SKM-1 treated with dmso at 0.1 percent for 144 hours (cell line): Measurements from ENCODE around the gene LY86.

ENCODE experiments used
- DNase-seq: peaks from one replicate; lab custom pipeline; 2025; ENCODE audit not compliant: unreplicated experiment; lab: John Stamatoyannopoulos, UW

LY86 gene

DNA sequence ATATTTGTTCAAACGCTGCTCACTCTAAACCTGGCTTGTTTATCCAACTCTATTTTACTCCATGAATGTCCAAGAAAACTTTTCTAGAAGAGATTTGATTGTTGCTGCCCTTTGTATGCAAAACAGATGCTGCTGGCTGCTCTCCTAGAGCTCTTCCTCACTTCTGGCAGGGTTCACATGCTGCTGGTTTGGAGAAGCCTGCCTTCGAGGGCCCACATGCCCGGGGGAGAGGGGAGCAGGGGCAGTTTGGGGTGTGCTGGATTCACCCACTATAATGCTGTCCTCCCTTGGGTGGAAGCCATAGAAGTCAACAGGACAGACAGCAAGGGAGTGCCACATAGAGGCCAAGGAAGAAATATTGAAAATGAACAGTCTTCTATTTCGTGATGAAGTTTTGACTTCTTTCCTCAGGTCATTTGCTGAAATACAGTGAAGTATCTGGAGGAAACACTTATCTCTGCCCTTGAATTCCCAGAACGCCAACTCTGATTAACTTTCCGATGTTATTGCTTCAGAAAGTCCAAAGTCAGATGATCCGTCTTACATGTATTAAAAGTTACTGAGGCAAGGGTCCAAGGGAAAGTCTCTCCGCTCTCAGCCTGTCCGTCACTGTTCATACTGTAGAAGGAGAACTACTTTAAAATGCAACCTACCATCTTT is 32.4 kb downstream of the LY86 start:
- no peak for DNase-seq

DNA sequence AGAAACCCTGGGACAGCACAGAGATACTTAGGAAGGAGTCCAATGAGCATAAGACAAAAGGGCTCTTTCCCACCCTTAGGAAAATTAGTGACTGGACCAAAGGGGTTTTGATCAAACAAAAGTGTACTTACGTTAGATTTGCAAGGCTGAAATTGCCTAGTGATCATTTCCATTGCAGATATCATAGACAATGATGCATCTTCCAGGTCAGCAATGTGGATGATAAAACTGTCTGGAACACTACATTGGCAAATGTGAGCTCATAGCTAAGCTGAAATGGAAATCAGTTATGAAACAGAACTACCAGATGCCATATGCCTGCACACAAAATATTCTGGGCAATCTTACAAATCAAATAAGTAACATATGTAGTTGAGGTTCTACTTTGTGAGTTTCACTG is 34.0 kb downstream of the LY86 start:
- DNase-seq: no peak

DNA sequence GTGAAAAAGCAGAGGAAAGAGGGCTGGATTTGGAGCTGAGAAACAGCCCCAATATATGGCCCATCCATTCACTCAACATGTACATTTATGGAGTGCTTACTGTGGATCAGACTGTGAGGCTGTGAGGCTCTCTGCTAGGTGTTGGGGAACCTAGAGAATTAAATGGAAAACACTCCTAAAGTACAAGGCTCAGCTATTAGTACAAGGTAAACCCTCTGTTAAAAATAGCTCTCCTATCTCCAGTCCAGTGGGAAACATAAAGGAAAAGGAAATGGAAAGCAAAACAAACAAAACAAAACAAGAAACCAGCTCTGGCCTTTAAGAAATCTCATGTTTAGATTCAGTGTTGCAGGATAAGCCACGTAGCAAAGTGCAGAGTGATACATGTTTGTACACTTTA is 35.0 kb downstream of the LY86 start:
- DNase-seq: no peak

DNA sequence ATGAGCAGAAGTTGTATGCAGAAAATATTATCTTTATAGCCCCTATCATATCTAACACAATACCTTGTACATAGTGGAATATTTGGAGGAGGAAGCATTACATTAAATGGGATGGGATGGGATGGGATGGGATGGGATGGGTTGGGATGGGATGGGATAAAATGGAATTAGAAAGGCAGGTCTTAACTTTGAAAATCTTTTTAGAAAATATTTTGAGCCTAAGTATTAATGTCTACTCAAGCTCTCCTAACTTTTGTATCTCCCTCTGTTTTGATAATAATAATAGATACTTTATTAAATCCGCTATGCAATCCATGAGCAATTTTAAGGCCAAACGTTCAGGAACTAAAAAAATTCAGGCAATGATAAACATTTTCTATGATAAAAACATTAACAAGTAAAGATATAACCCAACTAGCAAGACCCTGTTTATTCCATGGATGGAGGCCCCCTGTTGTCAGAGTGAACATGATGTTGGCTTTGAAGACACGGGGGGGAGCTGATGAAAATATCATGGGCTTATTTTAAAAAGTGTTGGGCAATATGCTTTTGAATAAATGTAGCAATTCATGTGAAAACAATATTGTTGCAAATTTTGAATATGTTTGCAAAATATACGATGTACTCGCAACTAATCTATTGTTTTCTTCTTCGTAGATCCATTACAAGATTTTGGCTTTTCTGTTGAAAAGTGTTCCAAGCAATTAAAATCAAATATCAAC is 35.9 kb downstream of the LY86 start:
- DNase-seq: no peak

DNA sequence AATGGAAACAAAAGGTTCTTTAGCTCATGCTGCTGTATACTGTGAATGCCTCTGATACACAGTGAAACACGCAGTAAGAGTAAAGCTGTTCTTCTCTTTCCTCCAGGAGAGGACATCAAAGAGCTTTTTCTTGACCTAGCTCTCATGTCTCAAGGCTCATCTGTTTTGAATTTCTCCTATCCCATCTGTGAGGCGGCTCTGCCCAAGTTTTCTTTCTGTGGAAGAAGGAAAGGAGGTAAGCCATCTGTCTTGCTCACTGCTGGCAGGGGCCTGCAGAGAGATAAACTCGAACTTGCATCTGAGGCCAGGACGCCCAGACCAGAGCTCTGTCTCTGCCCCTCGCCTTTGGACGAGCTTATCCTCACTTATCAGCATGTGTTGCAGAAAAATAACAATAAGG is 37.7 kb downstream of the LY86 start:
- no peak for DNase-seq

DNA sequence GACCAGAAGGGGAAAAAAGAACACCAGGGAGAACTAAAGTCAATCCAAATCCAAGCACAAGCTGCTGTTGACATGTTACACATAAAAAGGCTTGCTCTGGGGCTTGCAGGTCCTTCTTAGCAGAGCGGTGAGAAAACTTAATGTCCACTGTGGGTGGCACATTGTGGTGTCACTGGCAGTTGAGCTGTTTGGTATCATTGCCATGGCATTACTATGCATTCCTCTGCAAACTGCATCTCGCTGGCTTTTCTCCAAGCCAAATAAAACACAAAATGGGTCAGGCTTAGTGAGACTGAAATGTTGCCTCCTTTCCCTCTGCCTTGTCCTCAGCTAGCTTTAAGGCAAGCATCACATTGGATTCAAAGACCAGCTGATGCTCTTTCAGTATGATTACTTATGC is 40.9 kb downstream of the LY86 start:
- DNase-seq: no peak

DNA sequence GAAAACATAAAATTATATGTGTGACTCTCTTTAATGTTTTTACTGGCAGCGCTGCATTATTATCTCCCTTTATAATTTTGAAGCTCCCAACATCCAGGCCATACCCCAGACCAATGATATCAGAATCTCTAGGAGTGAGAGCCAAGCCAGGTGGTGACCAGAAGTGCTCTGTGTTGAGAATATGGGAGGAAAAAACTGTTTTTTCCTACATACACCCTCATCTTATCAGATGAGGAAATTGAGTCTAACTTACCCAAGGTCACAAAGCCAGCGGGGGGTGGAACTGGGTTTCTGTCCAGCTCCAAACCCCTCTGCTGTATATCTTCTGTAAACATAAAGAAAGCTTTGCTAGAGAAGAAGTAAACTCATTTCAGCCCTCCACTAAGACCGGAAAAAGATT is 42.5 kb downstream of the LY86 start:
- no peak for DNase-seq

DNA sequence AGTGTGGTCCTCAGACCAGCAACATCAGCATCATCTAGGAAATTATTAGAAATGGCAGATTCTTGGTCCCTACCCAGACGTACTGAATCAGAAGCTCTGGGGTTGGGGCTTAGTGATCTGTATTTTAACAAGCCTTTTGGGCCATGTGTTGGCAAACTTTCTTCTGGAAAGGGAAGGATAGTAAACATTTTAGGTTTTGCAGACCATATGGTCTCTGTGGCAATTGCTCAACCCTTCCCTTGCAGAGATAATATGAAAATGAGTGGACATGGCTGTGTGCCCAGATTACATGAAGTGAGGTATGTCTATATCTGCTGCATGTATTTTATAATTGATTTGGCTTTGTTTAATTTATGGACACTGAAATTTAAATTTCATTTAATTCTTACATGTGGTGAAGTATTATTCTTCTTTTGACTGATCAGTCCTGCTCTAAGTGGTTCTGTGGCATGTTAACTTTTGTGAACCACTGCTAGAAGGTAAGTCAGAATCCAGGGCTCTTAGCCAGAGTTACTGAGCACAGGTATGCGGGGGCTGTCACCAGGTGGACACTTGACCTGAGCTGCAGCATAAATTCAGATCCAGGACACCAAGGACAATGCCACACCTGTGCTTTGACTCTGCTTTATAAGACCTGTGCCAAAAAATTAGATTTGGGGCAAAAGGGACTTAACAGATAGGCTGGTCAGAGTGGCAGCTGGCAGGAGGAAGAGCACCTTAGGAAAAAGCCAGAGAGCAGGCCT is 43.2 kb downstream of the LY86 start:
- DNase-seq: no peak

DNA sequence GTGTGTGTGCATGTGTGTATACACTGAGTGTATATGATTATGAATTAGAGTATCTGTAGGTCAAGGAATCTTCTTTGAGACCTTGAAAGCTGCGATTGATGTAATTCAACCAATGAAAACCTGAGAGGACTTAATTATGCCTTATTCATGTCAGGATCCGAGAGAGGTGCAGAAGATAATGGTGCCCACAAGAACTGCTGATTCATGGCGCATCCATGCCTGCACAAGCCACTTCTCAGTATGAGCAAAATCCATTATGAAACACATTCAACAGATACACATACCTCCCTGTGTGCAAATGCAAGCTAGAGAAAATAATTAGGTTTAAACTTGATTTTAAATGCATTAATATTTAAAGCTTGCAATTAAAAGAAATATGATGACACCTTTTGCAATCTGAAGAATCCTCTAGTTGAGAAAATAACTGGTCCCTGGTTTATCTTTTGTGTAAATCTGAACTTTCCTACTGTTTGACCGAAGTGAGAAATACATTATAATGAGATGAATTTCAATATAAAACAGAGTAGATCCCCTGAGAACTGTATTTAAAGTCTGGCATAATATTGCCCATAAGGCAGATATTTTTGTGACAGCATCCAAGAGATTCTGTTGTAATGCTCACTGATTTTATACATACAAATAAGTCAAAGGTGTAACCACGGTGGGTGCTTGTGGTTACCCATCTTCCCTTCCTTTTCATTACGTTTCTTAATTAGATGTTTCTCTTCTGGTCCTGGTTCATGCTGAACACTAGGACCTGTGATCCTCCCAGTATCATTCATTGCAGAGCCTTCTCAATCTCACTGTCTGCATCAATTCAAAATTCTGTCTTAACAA is 45.6 kb downstream of the LY86 start:
- no peak for DNase-seq

DNA sequence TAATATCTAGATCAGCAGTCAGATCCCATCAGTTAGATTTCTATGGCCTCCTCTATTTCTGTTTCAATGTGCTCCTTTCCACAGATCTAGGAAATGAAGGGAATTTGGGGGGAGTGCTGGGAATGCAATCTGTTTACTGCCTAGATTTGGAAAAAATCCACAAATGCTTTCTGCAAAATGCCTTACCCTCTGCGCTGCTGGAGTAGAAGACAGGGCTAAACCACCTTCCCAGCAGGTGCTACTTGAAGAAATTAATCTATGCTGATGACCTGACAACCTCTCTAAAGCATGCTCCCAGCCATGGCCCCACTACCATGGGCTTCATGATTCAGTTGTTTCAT is 46.2 kb downstream of the LY86 start:
- DNase-seq: no peak

DNA sequence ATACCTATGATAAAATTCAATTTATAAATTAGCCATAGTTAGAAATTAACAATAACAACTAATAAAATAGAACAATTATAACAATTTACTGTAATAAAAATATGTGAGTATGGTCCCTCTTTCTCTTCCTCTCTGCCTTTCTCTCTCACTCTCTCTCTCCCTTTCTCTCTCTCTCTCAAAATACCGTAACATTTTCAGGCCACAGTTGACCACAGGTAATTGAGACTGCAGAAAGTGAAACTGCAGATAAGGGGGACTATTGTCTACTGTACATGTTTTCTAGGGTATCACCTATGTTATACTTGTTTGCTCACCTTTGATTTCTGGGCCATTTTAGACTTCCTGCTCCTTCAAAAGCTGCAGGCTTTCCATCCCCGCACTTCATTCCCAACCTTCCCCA is 46.8 kb downstream of the LY86 start:
- no peak for DNase-seq

DNA sequence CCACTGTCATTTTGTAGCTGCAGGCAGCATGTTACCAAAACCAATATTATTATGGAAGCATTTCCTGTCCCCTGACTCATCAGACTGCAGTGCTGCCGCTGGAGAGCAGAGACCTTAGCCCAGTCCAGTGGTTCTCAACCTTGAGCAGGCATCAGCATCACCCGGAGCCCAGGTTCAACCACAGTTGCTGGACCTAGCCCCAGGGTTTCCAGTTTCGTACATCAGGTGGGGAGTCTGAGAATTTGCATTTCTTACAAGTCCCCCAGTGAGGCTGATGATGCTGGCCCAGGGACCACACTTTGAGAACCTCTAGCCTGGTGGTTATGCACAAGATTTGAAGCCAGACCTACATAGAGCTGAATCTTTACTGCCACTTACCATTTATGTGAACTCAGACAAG is 47.3 kb downstream of the LY86 start:
- no peak for DNase-seq

DNA sequence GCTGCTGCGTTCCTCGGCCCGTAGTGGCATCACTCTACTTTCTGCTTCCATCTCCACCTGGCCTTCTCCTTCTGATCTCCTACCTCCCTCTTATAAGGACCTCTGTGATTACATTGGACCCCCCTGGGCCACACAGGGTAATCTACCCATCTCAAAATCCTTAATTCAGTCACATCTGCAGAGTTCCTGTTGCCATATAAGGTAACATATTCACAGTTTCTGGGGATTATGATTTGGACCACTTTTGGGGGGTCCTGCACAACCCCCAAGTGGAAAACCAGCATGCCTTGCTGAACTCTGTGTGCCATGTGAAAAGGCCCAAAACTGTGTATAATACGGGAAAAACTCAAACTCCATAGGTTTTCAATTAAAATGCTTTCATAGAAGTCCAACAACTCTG is 51.1 kb downstream of the LY86 start:
- DNase-seq: no peak

DNA sequence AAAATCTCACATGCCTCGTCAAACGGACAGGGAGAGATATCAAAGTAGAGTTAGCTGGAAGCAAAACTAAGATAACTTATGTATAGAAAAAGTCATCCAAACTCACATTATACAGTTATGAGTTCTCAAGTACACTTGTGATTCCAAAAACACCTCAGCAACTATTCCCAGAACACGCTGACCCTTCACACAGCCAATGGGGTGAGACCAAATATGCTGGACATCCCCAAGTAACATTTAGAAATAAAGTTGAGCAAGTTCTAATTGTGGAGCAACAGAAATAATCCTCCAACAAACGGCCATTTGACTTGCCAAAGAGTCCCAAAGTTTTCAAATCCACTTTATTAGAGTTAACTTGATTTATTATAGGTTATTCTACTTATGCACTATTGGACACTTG is 52.4 kb downstream of the LY86 start:
- no peak for DNase-seq

DNA sequence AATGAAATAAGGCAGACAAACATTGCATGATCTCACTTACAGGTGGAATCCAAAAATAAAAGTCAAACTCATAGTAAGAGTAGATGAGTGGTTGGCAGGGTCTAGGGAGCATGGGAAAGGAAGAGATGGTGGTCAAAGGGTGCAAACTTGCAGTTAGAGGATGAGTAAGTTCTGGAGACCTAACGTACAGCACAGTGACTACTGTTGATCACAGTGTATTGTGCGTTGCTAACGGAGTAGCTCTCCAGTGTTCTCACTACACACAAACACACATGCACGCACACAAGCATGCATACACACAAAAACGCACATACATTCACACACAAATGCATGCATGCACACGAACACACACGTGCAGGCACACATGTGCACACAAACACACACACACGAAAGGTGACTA is 54.9 kb downstream of the LY86 start:
- DNase-seq: no peak

DNA sequence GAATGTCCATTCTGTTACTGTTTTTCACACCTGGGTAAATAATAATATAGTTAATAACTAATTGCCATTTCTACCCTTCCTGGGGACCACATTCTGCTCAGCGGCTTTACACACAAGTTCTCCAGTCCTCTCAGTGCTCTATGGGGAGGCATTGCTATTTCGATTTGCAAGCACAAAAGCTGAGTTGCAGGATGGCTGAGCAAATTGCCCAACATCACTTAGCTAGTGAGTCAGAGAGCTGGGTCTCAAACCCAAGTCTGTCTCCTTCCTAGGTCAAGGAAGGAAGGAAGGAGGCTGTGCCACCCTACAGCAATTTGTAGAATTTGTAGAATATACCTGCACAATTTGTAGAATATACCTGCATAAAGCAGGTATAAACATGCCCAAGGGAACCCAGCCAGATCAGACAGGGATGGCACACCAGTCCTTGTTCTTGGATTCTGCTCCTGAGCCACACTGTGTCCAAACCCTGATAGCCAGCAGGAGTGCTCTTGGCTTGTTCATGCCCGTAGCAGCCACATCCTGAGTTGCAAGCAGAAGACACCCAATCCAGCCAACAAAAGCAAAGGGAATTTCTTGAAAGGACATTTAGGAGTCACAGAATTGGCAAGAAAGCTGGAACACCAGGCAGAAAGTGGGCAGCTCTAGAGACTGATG is 56.9 kb downstream of the LY86 start:
- no peak for DNase-seq

DNA sequence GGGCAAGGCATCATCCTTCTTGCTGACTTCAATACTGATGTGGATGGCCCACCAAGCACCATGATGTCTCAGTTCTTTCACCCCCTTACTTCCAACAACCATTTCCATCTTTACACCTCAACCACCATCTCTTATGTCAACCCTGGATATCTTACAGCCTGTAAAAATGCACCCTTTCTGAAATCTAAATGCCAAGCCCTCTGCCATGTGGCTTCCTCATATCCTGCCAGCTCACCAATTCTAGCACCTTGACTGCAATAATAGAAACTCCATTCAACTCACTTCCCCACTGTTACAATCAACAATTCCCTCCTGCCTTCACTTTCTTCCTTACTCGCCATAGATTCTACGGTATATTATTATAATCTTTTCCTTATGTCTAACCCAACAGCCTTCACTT is 57.9 kb downstream of the LY86 start:
- DNase-seq: no peak

DNA sequence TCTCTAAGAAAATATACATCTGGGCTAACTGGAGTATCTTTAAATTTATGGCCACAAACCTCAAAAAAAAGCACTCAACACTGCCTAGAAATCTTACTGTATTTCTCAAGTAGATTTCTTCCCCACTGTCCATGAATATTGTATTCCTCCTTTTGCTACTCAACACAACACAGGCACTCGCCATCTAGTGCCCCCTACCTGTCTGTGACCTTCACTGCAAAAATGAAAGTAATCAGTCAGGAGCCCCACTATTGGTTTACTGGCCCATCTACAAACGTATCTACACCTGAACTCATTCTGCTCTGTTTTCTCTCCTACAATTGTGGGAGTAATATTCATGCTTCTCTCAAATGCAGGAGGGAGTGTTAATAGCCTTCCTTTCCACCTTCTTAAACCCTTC is 58.3 kb downstream of the LY86 start:
- no peak for DNase-seq

DNA sequence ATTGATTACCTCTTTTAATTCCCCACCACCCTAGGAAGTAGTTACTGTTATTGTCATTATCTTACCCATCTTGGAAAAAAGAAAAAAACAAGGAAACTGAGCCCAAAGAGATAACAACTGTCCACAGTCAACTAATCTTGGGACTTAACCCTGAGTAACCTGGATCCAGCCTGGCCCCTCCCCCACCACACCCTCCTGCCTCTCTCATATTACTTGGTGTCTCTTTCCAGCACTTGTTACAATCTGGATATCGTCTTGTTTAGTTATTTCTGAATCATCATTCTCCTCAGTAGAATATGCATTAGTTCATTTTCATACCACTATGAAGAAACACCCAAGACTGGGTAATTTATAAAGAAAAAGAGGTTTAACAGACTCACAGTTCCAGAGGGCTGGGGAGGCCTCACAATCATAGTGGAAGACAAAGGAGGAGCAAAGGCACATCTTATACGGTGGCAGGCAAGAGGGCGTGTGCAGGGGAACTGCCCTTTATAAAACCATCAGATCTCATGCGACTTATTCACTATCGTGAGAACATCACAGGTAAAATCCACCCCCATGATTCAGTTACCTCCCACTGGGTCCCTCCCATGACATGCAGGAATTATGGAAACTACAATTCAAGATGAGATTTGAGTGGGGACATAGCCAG is 60.3 kb downstream of the LY86 start:
- DNase-seq: no peak

DNA sequence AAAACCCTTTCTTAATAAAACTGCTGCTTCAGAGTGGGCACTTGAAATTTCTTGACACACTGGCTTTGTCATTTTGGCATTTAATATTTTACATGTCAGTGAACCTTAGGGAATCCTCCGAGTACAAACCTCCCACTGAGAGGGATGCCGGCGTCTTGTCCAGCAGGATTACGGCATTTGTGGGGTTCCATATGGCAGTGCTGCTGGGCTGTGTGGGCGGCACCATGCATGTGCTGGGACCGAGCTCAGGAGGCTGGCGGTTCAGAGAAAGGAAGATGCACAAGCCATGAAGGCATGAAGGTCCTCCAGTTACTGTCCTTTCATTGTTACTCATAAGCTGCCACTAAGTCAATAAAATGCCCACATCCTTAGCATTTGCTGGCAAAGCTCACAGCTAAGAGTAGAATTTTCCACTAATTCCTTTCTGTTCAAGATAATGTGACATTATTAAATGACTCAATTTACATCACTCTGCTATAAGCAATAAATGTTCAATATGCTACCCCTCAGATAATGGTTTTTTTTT is 61.4 kb downstream of the LY86 start:
- no peak for DNase-seq
